Uterus (tissue), 2 donors: Measurements from ENCODE around the gene TNS4.

Experiments
- CTCF ChIP-seq, 4 experiments: fragments of 200-600 bp in 2 of 4; fragments of 450-650 bp in 2 of 4; sonication (generic) in 2 of 4; IDR thresholded peaks; one replicate each; pipeline ENCODE4 v1.5.1; 2016 to 2019; ENCODE audit warnings: antibody characterized with exemption in 4 of 4, mild to moderate bottlenecking in 2 of 4, moderate library complexity in 1 of 4
- POLR2A ChIP-seq, 2 donors: fragments of 450-650 bp; IDR thresholded peaks; one replicate each; pipeline ENCODE4 v1.6.1; 2016; ENCODE audit warnings: antibody characterized with exemption in 2 of 2, mild to moderate bottlenecking in 1 of 2, moderate library complexity in 1 of 2

DNA sequence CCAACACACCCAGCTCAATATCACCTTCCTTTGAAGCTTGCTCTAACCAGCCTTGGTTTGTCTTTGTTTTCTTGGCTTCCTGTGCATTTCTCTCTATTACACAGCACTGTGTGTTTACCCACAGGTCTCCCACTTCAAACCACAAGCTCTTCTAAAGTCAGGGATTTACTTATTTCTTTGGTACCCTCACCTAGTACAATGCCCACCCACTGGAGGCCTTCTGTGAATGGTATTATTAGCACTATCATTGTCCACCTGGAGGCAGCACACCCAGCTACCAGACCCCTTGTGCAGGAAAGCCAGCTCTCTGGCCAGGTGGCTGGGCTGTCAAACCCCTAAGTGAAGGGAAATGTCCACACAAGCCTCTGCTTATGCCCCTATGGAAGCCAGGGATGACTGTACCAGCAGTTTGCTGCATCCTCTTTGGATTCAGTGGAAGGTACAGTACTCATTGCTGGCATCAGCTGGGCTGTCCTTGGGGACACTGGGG, 74.4 kb downstream of the TNS4 start:
- TF ChIP-seq CTCF (IDR thresholded peaks at IDR 0.05) = no peak
- TF ChIP-seq POLR2A (IDR thresholded peaks at IDR 0.05) = no peak
